MV-4-11 (cell line): ENCODE measurements around the gene SLC12A8.

Experiments used
- DNase-seq: peaks from one replicate; lab custom pipeline; 2025; lab: John Stamatoyannopoulos, UW

SLC12A8 gene, protein sequence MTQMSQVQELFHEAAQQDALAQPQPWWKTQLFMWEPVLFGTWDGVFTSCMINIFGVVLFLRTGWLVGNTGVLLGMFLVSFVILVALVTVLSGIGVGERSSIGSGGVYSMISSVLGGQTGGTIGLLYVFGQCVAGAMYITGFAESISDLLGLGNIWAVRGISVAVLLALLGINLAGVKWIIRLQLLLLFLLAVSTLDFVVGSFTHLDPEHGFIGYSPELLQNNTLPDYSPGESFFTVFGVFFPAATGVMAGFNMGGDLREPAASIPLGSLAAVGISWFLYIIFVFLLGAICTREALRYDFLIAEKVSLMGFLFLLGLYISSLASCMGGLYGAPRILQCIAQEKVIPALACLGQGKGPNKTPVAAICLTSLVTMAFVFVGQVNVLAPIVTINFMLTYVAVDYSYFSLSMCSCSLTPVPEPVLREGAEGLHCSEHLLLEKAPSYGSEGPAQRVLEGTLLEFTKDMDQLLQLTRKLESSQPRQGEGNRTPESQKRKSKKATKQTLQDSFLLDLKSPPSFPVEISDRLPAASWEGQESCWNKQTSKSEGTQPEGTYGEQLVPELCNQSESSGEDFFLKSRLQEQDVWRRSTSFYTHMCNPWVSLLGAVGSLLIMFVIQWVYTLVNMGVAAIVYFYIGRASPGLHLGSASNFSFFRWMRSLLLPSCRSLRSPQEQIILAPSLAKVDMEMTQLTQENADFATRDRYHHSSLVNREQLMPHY

DNA sequence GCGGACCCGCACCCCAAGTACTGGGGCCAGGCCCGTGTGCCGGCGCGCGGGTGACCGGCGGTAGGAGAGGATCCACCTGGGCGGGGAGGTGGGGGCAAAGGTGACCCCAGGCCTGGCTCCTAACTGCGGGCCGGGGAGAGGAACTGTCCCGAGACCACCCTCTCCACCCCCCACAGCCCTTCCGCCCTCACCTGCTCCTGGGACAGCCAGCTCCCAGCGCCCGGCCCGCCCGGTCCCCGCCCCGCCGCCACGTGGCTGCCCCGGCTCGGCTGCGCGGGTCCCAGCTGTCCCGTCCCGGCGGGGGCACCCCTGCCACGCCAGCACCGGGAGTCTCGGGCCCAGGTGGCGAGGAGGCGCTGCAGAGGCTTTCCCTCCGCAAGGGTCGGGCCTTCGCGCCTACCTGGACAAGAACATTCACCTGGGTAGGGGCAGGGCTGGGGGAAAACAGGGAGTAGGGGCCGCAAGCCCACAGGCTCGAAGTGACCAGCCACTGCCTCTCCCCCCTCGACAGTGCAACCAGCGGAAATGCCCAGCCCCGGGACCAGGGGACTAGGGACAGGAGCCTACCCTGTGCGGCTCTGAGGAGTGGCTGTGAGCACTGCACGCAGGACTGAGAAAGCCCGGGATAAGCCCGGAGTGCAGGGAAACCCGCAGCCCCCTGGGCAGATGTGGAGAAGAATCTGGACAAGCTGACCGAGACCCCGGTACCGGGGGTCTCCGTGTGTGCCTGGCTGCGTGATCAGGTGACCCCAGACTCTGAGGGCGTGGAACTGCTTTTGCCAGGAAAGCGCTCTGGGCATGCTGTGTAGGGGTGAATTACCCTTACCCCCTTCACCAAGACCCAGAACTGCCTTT lies at the start of gene SLC12A8:
Gene SLC12A8 (minus strand): TSS at position 240 of the 855 bp plus-strand sequence. CDS start 1,399 bp downstream, outside the sequence.
- DNase-seq, result no peak

DNA sequence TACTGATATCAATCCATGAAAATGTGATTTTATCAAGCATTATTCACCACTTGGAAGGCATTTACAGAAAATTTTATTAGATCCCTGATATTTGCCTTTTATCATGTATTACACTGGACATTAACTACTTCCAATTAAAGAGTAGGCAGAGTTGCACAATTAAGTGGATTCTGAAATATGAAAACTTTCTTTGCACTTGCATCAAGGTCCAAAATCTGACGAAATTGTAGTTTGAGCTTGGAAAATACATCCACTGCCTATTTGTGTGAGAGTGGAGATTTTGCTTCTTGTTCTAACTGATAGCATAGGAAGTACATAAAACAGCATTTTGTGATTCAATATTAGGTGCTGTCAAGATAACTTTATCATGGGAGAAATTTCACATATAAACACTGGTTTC lies 49.6 kb upstream of the SLC12A8 start:
- DNase-seq, result no peak

DNA sequence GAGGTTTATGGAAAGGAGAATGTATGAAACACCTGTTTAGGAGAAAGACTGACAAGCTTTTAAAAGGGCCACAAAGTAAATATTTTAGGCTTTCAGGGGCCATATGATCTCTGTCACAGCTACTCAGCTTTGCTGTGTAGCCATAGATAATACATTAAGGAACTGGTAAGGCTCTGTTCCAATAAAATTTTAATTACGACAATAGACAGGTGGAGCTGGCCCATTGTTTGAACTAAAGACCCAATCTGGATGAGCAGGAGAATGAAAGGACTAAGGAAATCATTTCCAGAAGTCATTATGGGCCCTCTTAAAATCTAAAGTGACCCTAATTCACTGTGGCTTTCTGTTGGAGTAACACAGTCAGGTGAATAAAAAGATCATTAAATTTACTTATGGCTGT lies 48.5 kb upstream of the SLC12A8 start:
- DNase-seq, result no peak

DNA sequence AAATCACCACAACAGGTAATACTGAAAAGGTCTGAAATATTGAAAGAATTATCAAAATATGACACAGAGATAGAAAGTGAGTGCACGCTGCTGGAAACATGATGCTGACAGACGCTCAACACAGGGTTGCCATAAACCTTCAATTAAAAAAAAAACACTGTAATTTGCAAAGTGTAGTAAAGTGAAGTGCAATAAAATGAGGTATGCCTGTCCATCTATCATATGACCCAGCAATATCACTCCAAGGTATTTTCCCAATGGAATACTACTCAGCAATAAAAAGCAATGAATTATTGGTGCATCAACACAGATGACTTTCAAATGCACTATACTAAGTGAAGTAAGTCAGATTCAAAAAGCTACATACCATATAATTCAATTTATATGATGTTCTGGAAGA lies 47.6 kb upstream of the SLC12A8 start:
- DNase-seq, result no peak

DNA sequence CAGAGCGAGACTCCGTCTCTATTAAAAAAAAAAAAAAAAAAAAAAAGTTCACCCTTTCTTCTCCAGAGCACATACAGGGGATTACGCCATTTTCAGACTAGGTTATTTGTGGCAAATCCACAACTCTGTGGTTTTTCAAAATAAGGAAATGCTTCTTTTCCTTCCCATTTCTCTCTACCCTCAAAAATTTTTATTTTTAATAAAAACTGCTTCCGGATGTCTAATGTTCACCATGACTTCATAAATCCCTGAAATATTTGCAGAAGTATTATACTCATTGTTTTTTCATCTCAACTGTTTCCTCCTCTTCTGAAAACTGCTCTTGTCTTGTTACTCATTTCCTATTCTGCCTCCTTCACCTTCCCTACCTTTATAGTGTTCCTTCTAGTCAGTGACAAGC lies 45.0 kb upstream of the SLC12A8 start:
- DNase-seq, result peak; percentile 97

DNA sequence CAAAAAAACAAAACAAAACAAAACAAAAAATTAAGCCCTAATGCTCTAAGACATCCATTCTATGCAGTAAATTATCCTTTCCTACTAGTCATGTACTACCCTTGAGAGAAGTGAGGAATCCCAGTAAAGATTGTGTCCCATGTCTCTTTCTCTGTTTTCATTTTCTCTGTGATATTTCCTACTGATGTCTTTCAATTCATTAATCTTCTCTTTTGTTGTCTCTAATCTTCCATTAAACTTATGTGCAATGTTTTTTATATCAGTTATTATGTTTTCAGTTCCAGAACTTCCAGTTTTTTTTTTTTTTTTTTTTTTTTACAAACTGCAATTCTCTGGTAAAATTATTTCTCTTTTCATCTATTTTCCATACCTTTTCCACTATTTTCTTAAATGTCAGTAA lies 44.1 kb upstream of the SLC12A8 start:
- no peak for DNase-seq

DNA sequence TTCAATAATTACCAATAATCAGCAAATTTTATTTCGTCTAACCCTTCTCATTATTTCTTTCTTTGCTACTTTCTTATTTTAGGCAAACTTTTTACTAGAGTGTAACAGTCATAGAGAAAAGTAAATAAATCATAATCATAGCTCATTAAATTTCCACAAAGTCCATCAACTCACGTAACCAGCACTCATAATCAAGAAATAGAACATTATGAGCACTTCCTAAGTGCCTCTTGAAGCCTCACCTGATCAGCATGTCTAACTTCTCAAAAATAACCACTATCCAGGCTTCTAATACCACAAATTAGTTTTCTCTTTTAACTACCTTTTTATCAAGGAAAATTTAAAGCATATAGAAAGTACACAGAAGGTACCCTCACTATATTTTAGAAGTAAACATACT lies 38.4 kb upstream of the SLC12A8 start:
- no peak for DNase-seq

DNA sequence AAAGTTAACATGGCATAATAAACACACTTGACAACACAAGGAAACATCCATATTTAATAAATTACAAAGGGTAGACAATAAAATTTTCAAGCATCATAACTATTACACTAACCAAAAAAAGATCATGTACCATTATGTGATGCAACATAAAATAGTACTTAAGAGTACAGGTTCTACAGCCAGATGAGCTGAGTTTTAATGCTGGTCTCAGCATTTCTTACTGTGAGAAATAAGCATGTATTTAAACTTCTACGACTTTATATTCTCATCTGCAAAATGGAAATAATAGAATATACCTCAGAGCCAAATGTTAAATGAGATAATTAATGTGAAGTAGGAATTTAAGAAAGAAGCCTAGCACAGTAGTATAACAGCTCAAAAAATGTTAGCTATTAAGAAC lies 33.7 kb upstream of the SLC12A8 start:
- DNase-seq, result no peak

DNA sequence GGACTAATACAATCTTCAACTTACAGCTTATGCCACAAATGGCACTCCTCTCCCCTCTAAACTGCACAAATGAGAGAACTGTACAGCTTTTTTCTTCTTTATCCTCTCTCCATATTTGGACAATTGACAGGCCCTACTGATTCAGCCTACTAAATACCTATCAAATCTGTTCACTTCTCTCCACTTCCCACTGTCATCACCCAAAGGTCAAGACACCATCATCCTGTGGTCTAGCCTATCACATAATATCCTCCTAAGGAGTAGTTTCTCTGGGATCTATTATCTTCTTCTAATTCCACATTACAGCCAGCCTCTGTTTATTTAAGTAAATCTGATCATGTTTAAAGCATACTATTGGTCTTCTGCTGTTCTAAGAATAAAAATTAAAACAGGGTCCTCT lies 33.0 kb upstream of the SLC12A8 start:
- DNase-seq, result no peak

DNA sequence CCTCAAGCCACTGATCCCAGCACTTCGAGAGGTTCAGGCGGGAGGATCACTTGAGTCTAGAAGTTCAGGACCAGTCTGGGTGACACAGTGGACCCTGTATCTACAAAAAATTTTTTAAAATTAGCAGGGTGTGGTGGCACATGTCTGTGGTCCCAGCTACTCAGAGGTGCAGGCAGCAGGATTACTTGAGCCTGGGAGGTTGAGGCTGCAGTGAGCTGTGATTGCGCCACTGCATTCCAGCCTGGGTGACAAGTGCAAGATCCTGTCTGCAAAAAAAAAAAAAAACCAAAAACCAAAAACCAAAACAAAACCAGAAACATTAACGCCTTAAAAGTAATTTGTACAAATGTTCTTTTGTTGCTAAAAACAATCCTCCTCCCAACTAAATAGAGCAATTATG lies 27.9 kb upstream of the SLC12A8 start:
- DNase-seq, result peak; percentile 51

DNA sequence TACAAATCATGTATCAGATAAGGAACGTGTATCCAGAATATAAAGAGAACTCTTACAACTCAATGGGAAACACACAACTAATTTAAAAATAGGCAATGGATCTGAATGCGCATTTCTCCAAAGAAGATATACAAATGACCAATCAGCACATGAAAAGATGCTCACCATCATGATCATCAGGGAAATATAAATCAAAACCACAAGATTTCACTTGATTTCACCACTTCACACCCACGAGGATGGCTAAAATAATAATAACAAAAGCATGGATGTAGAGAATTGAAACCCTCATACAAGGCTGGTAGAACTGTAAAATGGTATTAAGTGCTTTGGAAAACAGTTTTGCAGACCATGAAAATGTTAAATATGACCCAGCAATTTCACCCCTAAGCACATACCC lies 26.7 kb upstream of the SLC12A8 start:
- DNase-seq, result no peak

DNA sequence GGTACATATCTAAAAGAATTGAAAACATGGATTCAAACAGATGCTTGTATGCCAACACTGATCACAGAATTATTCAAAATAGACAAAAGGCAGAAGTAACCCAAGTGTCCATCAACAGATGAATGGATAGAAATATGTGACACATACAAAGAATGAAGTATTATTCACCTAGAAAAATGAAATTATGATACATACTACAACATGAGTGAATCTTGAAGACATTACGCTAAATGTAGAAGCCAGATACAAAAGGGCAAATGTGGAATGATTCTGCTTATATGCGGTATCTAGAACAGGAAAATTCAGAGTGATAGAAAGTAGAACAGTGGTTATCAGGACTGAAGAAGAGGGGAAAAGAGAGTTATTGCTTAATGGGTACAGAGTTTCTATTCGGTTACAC lies 26.2 kb upstream of the SLC12A8 start:
- DNase-seq, result peak; percentile 30

DNA sequence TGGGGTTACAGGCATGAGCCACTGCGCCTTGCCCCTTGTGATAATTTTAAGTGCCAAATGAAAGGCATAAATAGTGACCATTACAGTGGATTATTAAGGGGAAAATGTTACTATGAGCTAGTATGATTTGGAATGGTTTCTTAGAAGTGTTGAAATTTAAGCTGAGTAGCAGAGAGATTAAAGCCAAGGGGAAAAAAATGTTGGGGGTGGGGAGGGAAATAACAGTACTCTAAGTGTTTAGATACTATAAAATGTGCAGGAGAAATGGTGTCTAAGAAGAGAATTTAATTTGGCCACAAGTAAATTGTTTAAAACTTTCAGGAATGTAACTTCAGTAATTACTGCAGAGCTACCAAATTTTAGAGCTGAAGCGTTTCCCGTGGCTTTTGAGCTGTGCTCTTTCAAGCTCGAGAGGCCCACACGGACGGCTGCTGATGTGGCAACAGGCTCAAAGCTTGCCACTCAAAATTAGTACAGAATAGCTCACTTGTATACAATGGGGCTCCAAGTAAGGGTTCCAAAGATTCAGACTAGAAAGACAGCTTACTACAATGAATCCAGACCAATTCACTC lies 23.9 kb upstream of the SLC12A8 start:
- DNase-seq, result peak; percentile 14

DNA sequence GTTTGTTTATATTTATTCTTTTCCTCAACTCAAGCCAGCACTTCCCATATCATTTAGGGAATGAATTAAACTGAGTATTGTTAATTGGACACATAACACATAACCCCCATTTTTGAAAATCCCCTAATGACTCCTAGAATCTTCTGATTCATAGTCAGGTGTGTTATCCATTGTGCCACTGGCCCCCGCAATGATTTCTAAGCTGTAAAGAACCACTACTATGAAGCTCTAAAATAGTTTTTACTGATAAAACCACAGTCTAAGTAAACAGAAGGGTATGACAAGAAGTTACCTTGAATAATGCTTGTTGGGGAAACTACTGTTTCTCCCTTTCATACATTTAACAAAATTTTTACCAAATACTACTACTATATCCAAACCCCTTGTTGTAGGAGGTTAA lies 22.3 kb upstream of the SLC12A8 start:
- DNase-seq, result no peak

DNA sequence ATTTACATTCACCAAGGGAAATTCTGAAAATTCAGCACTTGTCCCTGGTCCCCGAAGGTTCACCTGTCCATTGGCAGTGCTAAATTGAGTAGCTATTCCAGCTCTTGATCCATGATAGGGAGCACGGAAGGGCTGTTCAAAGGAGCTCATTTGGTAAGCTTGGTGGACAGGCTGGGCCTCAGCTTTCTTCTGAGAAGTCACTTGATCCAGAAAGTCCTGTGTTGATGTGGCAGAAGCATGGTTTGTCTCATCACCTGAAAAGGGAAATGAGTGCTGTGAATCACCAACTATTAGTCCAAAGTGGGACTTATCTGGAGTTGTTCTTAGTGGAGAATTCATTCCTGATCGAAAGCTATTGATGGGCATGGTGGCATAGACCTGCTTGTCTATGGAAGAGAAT lies 19.9 kb upstream of the SLC12A8 start:
- DNase-seq, result no peak

DNA sequence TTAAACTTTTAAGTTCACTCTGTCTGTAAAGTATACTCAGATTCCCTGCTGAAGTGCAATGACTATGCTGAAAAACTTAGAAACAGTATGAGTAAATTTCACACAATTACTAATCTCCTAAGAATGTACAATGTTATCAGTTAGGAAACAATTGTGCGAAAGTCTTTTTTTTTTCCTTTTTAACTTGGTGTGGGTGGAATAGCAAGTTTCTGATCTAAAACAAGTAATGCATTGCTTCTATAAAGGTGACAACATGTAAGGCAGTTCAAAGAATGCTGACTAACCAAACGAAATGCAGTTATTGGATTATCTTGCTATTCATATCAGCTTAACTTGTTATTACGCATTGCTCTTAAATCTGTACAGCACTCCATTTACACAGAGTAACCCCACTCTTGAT lies 19.3 kb upstream of the SLC12A8 start:
- no peak for DNase-seq

DNA sequence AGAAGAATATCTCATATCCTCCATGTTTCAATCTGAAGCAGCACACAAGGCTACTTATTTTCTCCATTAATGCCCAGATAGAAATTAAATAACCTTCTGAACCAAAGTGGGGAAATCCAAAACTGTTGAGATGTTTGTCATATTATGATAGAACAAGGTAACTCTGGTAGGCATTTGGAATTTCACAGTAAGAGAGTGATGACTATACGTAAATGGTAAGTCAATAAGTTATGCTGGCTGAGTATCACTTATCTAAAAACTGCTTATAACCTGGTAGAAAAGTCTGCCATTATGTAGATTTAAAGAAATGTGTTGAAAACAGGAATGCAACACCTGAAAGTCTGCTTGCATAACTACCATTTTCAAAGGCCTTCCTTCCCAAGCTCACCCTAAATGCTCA lies 17.2 kb upstream of the SLC12A8 start:
- DNase-seq, result no peak

DNA sequence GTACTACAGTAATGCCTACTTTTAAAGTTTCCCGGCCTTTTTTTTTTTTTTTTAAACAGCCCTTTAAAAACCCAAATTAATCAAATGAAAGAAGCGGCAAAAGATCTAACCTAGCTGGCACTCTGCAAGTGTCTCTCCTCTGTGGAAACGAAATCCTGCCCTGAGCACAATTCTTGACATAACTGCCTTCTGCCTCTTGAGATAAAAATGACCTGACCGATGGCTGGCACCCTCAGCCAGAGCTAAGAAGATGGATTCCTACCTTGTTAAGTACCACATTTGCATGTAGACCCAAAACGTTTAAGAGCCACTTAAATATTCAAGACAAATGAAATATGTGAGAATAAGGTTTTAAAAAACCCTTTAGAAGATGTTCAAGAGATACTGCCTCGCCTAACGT lies 16.6 kb upstream of the SLC12A8 start:
- DNase-seq, result no peak

DNA sequence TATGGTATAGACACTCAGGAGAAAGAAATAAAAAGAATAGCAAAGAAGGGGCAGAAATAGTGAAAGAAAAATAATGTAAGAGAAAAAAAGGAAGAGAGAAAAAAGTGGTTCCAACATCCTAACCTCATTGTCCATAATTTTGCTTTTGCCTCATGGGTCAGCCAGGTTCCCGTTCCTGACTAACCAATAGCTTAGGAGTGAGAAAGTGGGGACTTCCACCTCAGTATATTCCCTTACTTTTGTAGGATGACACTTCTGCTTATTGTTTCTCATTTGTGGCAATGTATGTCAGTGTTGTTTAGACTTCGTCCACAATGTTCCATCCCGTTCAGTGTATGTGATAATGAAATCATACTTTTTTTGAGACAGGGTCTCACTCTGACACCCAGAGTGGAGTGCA lies 9.3 kb upstream of the SLC12A8 start:
- DNase-seq, result peak; percentile 58

DNA sequence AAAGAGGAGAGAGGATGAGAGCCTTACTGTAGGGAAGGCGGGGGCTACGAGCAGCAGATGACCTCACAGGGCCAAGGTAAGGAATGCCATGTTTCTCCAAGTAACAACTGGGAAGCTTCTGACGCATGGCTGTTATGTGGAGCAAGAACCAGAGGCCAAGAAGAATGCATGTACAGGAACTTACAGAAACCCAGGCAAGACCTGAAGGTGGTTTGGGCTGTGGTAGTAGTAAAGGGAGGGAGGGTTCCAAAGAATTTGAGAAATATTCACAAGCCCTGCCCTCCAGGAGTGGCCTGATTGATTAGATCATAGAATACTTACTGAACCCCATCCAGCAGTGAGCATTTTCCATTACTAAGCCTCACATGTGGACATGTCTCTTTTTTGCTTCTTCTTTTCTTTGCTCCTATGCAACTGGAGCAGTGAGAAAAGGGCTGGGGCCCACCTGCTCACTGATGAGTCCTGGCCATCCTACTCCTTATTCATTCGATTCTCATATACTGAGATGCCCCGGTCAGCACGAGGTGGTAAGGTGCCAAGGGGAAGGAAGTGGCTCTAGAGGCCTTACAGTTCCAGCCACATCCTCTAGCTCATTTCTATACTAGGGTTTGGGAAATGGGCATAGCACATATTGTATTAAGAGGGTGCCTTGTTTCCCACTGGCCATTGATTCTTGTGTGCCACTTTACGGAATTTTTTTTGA lies 8.3 kb upstream of the SLC12A8 start:
- peak; percentile 28 for DNase-seq

DNA sequence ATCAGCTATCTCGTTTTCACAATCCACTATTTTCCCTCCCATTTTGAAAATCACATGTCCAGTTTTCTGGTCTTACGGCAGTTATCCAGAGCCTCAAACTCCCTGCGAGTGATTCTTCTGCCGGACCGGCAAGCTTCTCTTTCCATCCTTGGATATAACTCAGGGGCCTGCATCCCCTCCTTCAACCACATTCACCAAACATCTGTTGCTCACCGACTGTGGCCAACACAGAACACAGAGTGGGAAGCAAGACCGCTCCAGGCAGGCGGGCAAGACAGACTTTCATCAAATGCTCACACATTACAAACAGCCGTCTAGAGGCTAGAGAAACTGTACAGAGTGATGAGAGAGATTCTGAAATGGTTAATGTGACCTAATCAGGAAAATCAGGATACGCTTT lies 7.6 kb upstream of the SLC12A8 start:
- no peak for DNase-seq

DNA sequence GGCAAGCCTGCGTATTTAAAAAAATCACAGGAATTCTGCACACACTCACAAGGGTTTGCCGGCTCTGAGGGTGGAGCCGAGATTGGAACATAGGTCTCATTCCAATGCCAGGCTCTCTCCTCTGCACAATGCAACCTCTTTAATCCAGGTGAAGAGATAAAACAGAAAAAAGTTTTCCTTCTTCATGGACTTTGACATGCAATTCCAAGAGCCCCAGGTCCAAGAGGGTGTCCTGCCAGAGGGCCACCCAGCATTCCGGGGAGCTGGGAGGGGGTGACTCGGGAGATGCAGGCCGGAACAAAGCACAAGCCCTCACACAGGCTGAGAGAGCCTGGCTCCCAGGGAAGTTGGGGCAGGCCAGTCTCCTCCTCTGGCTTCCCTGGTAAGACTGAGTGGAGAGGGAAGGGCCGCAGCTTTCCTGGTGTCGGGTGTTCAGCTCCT lies 6.7 kb upstream of the SLC12A8 start:
- no peak for DNase-seq
